A673 (cell line): ENCODE results near the gene ARID5B. TPM values are rescaled to one million over a fixed set of nuclear protein-coding genes. Genes with fewer than 3 reads are reported as not detected.
A peak's percentile ranks its signal among the peaks of the same experiment; 100 is the strongest.

Source experiments
- Bru-seq: library from RNA; stranded (reverse); fragments of 400-500 nt; gene quantifications from one replicate; lab custom pipeline; 2021; lab: Mats Ljungman, UMichigan
- BruChase-seq, 2 experiments: library from RNA; stranded (reverse); fragments of 400-500 nt; gene quantifications; one replicate each; lab custom pipeline; 2021; lab: Mats Ljungman, UMichigan
- BruUV-seq: library from RNA; stranded (reverse); fragments of 400-500 nt; replicated peaks from 2 replicates; lab custom pipeline; 2021; lab: Mats Ljungman, UMichigan
- CTCF ChIA-PET: fragments of 300-600 bp; sonication (Branson Sonifier 250); formaldehyde crosslinking; loops from one replicate; lab custom pipeline; 2022; ENCODE audit warnings: antibody characterized with exemption; lab: Charles Lee
- POLR2A ChIA-PET: fragments of 300-600 bp; sonication (Branson Sonifier 250); formaldehyde crosslinking; loops from one replicate; lab custom pipeline; 2022; ENCODE audit warnings: antibody characterized with exemption; ENCODE audit not compliant: low non-redundant PET; lab: Charles Lee
- DNase-seq: peaks from one replicate; pipeline ENCODE4 v3.0.0-alpha.2; 2015; ENCODE audit warnings: low spot score
- H3K27ac ChIP-seq: fragments of 200-600 bp; sonication (generic); 2 replicates; pipeline ENCODE4 v1.5.1; 2016; ENCODE audit warnings: mixed run types, low read depth, mild to moderate bottlenecking, mixed read lengths, antibody characterized with exemption, low read length; ENCODE audit not compliant: poor library complexity, severe bottlenecking
- H3K27me3 ChIP-seq: fragments of 200-600 bp; sonication (generic); replicated peaks from 2 replicates; pipeline ENCODE4 v1.6.1; 2017; ENCODE audit warnings: mixed run types, low read depth, mild to moderate bottlenecking, mixed read lengths, antibody characterized with exemption, low read length; ENCODE audit not compliant: insufficient read depth, poor library complexity
- H3K36me3 ChIP-seq: fragments of 200-600 bp; sonication (generic); 2 replicates; pipeline ENCODE4 v1.6.1; 2016; ENCODE audit warnings: mixed run types, mild to moderate bottlenecking, mixed read lengths, antibody characterized with exemption, low read length; ENCODE audit not compliant: insufficient read depth, poor library complexity, severe bottlenecking
- H3K4me1 ChIP-seq: fragments of 200-600 bp; sonication (generic); 2 replicates; pipeline ENCODE4 v1.6.1; 2017; ENCODE audit warnings: mixed run types, mild to moderate bottlenecking, mixed read lengths, antibody characterized with exemption, low read length; ENCODE audit not compliant: insufficient read depth, poor library complexity, severe bottlenecking
- H3K4me3 ChIP-seq: fragments of 200-600 bp; sonication (generic); 2 replicates; pipeline ENCODE4 v1.5.1; 2016; ENCODE audit warnings: low read depth, mixed run types, mild to moderate bottlenecking, mixed read lengths, low read length; ENCODE audit not compliant: poor library complexity, severe bottlenecking
- H3K9me3 ChIP-seq: fragments of 200-600 bp; sonication (generic); 2 replicates; pipeline ENCODE4 v1.6.1; 2016; ENCODE audit warnings: mixed run types, low read depth, mild to moderate bottlenecking, mixed read lengths, antibody characterized with exemption, low read length; ENCODE audit not compliant: poor library complexity, severe bottlenecking
- CTCF ChIP-seq: fragments of 300-800, 200-600 bp; sonication (generic); conservative IDR thresholded peaks from 2 replicates; pipeline ENCODE4 v1.5.1; 2017; ENCODE audit warnings: low read depth, mild to moderate bottlenecking, antibody characterized with exemption, low read length, moderate library complexity, mixed read lengths
- EZH2 ChIP-seq: fragments of 200-600 bp; sonication (generic); IDR thresholded peaks from 2 replicates; pipeline ENCODE4 v1.6.1; 2017; ENCODE audit warnings: borderline replicate concordance, low read depth, mild to moderate bottlenecking, mixed read lengths, antibody characterized with exemption, low read length; ENCODE audit not compliant: poor library complexity, severe bottlenecking
- intact Hi-C: fragments of 100-400 bp; cut with micrococcal nuclease; formaldehyde crosslinking; loops from one replicate; pipeline ENCODE4 v1.10.0; 2022; ENCODE audit not compliant: unreplicated experiment
- long read RNA-seq: library from polyadenylated mRNA; stranded (forward); transcript quantifications from one replicate; pipeline ENCODE4 v2.0.0, GENCODE V29; 2022
- total RNA-seq: library from RNA; stranded (reverse); gene quantifications from 2 replicates; pipeline ENCODE4 v1.2.3, GENCODE V29; 2021

ARID5B gene
- 29.0 and 29.7 TPM in 2 replicates for total RNA-seq
- Bru-seq, nascent RNA: percentile 88 among the genes with signal in this experiment
- percentile 74 among the genes with signal in this experiment for BruChase-seq, experiment 1, labeled RNA remaining after a 2-hour chase
- BruChase-seq, experiment 2, labeled RNA remaining after a 6-hour chase: percentile 56 among the genes with signal in this experiment
- long read RNA-seq, partial matches to known transcripts: 2 of 15 reads
- long read RNA-seq, other reads (novel, unspliced or antisense): 9 of 15 reads

GRCh38 chr10:61900829-61901792, at the start of gene ARID5B:
ARID5B (plus strand) TSS chr10:61901699; CDS start chr10:61901710, 11 bp downstream.
- POLR2A ChIA-PET: interaction anchor here (0.8 kb wide), 1 partner anchor 91 kb away, joined by 5 read pairs; no protein-coding TSS in a partner anchor
- CTCF ChIA-PET: interaction anchor here (2.2 kb wide), 1 partner anchor 150 kb away, joined by 7 read pairs; no protein-coding TSS in a partner anchor
- no peaks in the 10 kb centered on the region for H3K27me3 ChIP-seq
- H3K9me3 ChIP-seq: no peaks in the 10 kb centered on the region
- no peak for TF ChIP-seq CTCF
- TF ChIP-seq EZH2: no peak
- H3K36me3 ChIP-seq: no peaks in the 10 kb centered on the region
- peak; percentile 85 for DNase-seq
- peak within 1 kb of the TSS; percentile 99 for H3K27ac ChIP-seq
- peaks cover 43% of the 10 kb centered on the region for H3K4me1 ChIP-seq
- intact Hi-C loops: loop anchor here (2.0 to 10.0 kb wide), 6 partner anchors 36 to 1084 kb away; no protein-coding TSS in a partner anchor
- no TSS peak for BruUV-seq
- H3K4me3 ChIP-seq: peak within 1 kb of the TSS; percentile 68

- intact Hi-C loops: no loop called here
- ChIA-PET POLR2A (no interaction called here), CTCF (no interaction called here)
- Histone ChIP-seq H3K9me3 (no peaks in the 10 kb centered on the region), H3K4me3 (no peak overlapping the region), H3K36me3 (no peaks in the 10 kb centered on the region), H3K27ac (no peak overlapping the region), H3K27me3 (no peaks in the 10 kb centered on the region), H3K4me1 (peaks cover 6% of the 10 kb centered on the region)
- no peak for DNase-seq
- no TSS peak for BruUV-seq
- TF ChIP-seq EZH2 (no peak), CTCF (no peak)
These were observed 49.2 kb upstream of the ARID5B start for GRCh38 chr10:61852261-61852660.

GRCh38 chr10:61855771-61856170, 45.7 kb upstream of the ARID5B start:
- CTCF ChIA-PET: no interaction called here
- no peak overlapping the region for H3K4me3 ChIP-seq

More at GRCh38 chr10:61855771-61856170, 45.7 kb upstream of the ARID5B start:
- H3K9me3 ChIP-seq: no peaks in the 10 kb centered on the region
- TF ChIP-seq CTCF: no peak
- no peak for TF ChIP-seq EZH2
- no peak for DNase-seq
- no peaks in the 10 kb centered on the region for H3K36me3 ChIP-seq
- POLR2A ChIA-PET: interaction anchor here (0.9 kb wide), 1 partner anchor 1805 kb away, joined by 3 read pairs; no protein-coding TSS in a partner anchor
- BruUV-seq: no TSS peak
- no peaks in the 10 kb centered on the region for H3K27me3 ChIP-seq
- no peak overlapping the region for H3K27ac ChIP-seq
- no peaks in the 10 kb centered on the region for H3K4me1 ChIP-seq
- intact Hi-C loops: no loop called here
